Stimulated activated CD8-positive, alpha-beta memory T cell treated with anti-CD3 and anti-CD28 coated beads, Interleukin-7, amount 100 ng/mL, for 1 hour (primary cell): ENCODE data around the gene KATNAL2.
"Not testable (repeated sequence)": the region's sequence is repeated elsewhere in the genome, so short reads cannot be mapped to it uniquely, and the experiment has no call there.

Source experiments
- DNase-seq, 2 donors: peaks; one replicate each; pipeline ENCODE4 v3.0.0-alpha.2; 2020; ENCODE audit warnings: low read depth in 2 of 2

Gene KATNAL2

DNA sequence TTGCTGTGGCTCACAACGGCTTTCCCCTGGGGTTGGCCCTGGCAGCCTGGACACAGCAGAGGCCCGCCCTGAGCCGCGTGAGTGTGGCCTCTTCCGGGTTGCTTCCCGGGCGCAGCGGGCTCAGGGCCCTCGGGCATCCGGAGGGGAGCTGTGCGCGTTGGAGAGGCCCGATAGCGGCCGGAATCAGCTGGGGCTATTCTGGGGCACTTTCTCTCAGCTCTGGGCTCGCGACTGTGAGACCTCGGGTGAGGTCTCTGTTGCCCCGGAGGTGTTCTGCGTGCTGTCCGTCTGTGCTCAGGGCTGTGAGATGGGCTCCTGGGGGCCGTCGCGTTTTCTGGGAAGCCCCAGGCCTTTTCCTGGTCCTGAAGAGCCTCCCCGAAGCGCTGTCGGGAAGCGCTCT lies 117.2 kb downstream of the KATNAL2 start:
- DNase-seq: not testable (repeated sequence)

- no peak for DNase-seq
Observed at GRCh38 chr18:47035156-47035671, 117.8 kb downstream of the KATNAL2 start, which contains the start of gene ELOA2. ELOA2 (minus strand) TSS chr18:47035621; CDS start chr18:47035264, 357 bp downstream.

- DNase-seq: no peak
Observed at GRCh38 chr18:47036298-47036874, 119.0 kb downstream of the KATNAL2 start.

DNA sequence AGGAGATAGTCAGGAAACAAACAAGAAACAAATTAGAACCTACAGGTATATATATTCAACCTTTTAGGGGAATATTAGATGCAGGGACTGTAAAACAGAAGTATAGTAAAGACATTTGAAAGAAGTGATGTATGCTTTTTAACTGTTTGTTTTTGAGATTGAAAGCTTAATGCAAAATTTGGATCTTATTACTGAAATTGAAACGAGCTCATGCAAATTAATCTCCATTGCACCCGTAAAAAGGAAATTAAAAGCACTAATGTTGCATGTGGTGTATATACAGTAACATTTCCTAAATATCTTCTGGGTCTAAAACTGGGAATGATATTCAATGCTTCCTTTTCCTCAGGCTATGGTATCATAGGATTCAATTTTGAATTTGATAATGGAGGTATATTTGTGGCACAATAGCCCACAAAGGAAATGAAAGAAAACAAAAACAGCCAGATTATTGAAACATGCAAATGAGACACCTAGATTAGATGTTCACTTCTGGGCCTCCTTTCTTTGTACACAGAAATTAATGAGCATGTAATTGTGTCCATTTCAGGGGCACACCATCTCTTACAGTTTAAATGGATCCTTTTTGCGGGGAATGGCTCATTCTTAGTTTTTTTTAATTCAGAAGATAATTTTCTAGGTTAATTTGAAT lies 119.7 kb downstream of the KATNAL2 start:
- DNase-seq: no peak

DNA sequence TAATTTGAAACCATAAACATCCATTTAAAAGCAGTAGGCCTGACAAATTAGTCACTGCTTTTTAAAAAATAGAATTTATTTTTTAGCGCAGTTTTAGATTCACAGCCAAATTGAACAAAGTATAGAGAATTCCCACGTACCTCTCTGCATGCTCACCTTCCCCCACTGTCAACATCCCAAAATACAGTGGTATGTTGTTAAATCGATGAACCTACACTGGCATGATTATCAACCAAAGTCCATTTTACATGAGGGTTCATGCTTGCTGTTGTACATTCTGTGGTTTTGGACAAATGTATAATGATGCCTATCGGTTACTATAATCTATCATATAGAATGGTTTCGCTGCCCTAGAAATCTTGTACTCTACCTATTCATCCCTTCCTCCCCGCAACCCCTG lies 123.6 kb downstream of the KATNAL2 start:
- no peak for DNase-seq

DNA sequence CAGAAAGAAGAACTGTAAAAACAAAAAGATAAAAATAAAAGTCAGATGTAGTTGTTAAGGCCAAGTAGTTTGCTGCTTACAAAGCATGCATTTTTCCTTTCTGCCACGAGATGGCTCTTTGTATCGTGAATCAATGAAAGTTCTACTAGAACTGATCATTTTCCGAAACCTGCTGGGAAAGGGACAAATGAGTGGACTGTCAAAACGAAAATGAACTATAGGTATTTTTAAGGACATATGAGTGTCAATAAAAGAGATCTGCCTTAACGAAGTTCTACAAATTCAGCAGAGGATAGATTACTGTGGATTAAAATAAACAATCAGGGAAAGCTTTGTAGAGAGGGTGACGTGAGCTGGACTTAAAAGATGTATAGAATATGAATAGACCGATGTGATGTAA lies 133.1 kb downstream of the KATNAL2 start:
- no peak for DNase-seq

DNA sequence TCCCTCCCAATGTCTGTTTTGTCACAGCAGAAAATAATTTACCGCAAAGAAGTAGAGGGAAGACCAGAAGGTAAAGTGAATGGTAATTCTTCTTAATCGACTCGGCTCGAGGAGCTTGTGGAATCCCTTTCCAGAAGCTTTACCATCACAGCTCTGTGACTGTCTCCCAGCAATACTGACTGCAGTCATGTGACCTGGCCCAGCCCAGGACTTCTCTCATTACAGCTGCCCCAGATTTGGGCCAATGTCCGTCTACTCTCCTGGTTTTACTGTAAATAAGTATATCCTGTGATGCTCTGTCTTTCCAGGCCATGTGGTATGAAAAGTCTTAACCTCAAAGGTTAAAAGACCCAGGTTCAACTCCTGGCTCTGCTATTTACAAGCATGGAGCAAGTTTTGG lies 137.0 kb downstream of the KATNAL2 start:
- no peak for DNase-seq

GRCh38 chr18:47062471-47062870 lies 145.1 kb downstream of the KATNAL2 start:
- DNase-seq: no peak

DNA sequence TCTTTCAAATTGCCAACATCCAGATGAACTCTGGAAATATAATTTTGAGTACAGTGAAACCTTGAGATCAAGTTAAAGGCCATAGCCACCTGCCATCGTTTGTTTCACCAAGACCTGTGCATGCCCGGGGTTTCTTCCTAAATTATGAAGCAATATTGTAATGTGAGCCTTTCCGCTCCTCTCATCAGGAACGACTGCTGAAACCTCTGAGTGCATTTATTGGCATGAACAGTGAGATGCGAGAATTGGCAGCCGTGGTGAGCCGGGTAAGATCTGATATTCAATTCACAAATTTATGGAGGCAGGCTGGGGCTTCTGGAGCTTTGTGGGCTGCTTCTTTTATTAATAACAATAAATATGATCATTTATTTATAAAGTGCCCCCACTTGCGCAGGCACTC lies 145.7 kb downstream of the KATNAL2 start:
- DNase-seq: no peak

DNA sequence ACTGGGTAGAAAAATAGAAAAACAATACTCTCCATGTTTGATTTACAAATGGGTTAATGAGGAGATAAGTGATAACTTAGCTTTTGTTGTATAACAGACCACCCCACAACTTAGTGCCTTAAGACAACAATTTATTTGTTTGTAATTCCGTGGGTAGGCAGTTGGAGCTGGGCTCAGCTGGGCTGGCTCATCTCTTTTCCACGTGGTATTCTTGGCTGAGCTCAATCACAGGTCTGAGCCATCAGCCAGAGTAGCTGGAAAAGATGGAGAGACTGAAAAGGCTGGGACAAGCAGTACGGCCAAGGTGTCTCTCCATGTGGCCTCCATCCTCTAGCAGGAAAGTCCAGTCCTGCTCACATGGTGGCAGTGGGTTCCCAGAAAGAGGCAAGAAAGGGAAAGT lies 150.2 kb downstream of the KATNAL2 start:
- no peak for DNase-seq

DNA sequence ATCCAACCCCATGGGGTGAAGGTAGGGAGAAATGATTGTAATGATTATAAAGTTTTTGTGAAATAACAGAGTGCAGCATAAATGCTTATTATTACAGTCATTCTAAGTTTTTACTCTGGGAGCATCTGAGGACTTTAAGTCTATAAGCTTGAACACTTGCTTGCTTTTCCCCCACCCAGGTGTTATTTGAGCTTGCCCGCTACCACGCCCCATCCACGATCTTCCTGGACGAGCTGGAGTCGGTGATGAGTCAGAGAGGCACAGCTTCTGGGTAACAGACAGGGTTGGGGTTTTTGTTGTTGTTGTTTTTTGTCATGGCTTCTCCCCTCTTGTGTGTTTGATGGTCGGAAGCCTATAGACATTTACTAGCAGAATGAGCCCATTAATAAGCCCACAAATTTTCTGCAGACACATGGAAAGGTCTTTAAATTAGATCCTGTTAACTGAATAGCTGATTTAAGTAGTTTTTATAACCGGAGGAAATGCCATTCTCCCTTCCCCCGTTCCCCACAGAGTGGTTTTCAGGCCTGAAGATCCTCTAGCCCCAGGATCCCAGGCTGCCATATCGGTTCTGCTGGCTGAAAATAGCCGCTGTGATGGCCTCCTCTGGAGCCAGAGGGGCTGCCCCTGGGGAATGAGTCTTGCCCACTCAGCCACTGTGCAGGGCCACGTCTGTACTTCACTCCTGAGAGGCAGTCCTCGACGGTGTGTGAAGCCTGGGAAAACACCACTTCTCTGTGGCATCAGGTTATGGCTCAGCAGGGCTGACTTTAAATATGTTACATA lies 157.9 kb downstream of the KATNAL2 start:
- DNase-seq: no peak

- no peak for DNase-seq
Observed at GRCh38 chr18:47077111-47077510, 159.7 kb downstream of the KATNAL2 start.

GRCh38 chr18:47080872-47081271 lies 163.5 kb downstream of the KATNAL2 start:
- no peak for DNase-seq

DNA sequence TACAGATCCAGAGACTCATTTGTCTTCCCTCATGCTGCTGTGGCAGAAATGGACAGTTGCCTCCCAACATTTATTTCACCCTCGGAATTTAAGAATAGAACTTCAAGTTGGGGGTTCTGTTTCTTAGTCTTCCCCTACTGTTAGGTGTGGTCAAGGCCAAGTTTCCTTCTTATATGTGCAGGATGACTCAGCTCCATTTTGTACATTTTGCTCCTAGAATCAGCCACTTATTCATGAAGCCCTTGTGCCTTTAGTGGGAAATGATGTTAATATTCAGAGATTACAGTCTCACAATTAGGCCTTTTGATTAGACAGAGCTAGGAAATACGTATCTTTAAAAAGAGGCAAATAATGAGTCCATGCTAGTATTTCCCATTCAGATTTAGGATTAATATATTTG lies 164.2 kb downstream of the KATNAL2 start:
- DNase-seq: no peak

GRCh38 chr18:47087676-47088075 lies 170.3 kb downstream of the KATNAL2 start:
- DNase-seq: no peak

- DNase-seq: no peak
Observed at GRCh38 chr18:47095810-47096209, 178.4 kb downstream of the KATNAL2 start.

- DNase-seq: peak; percentile 18 to 33
Observed at GRCh38 chr18:47100212-47100831, 182.9 kb downstream of the KATNAL2 start.

GRCh38 chr18:47108373-47108772 lies 191.0 kb downstream of the KATNAL2 start:
- no peak for DNase-seq

DNA sequence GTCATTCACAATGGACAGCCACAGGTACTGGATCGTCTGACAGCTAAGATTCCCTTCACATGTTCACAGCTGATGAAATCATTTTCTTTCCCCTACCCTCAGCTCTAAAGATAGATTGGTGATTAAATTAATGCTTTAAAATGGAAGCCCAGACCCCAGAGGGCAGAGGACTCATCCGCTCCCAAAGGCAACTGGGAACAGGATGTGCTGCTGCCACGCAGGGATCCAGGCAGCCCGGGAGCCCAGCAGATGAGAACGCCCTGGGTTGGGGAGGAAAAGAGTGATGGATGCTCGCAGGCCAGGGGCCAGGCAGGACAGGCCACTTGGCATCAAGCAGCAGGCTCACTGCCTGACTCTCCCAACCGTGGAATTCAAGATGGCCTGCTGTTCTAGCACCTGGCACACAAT lies 191.6 kb downstream of the KATNAL2 start:
- DNase-seq: no peak

GRCh38 chr18:47109720-47110119 lies 192.3 kb downstream of the KATNAL2 start:
- DNase-seq: no peak

DNA sequence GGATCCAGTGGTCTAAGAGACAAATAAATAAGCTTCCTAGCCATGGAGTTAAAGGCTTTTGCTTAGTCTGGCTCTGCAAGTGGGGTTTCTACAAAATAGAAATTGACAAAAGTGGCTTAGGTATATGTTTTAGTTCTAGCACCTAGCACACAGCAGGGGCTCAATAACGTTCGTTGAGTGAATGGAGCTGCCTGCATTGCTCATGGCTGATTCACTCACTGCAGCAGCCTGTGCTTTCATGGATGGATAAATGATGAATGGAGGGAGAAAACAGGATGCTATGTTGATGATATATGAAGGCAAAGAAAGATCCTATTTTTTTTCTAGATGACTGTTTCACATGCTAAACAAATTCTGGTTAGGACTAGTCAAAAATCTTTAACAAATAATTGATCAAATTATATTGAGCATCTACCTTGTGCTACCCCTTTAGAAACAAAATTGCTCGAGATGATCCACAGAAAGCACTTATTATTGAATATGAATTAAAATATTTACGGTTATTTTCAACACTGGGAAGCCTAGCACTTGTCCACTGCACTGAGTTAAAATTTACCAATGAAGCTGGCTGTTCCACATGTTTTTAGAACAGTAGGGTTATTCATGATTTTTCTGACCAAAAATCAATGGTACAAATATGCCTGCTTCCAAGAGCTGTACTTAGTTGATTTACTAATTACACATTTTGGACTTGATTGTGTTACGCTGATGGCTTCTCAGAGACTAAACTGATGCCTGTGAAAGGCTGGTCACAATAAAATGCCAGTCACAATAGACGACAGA lies 193.3 kb downstream of the KATNAL2 start:
- no peak for DNase-seq
